Sigmoid colon (tissue), 7 donors: ENCODE data around the gene ARID2. TPM values are rescaled to one million over a fixed set of nuclear protein-coding genes. Genes with fewer than 3 reads are reported as not detected.

Experiments used
- DNase-seq: peaks from one replicate; pipeline ENCODE4 v3.0.0-alpha.2; 2019
- H3K27ac ChIP-seq, 4 donors: fragments of 200-600 bp; sonication (generic); one replicate each; pipeline ENCODE4 v1.5.1; 2016 to 2019; ENCODE audit warnings: mild to moderate bottlenecking in 1 of 4
- H3K27me3 ChIP-seq, 3 donors: fragments of 200-600 bp; sonication (generic); one replicate each; pipeline ENCODE4 v1.5.1; 2019; ENCODE audit warnings: mild to moderate bottlenecking in 1 of 3
- H3K36me3 ChIP-seq, 4 donors: fragments of 200-600 bp; sonication (generic); one replicate each; pipeline ENCODE4 v1.5.1; 2016 to 2019
- H3K4me1 ChIP-seq, 4 donors: fragments of 200-600 bp; sonication (generic); one replicate each; pipeline ENCODE4 v1.5.1; 2017 to 2019
- H3K4me3 ChIP-seq, 4 donors: fragments of 200-600 bp; sonication (generic); one replicate each; pipeline ENCODE4 v1.5.1; 2017 to 2019; ENCODE audit warnings: mild to moderate bottlenecking in 2 of 4, moderate library complexity in 1 of 4
- H3K9me3 ChIP-seq, 4 donors: fragments of 200-600 bp in 3 of 4; sonication (generic) in 3 of 4; one replicate each; pipeline versions ENCODE4 v1.5.1 to v1.6.1; 2013 to 2019
- EP300 ChIP-seq, 4 donors: sonication (generic); formaldehyde crosslinking; IDR thresholded peaks; one replicate each; pipeline ENCODE4 v1.6.1; 2017; ENCODE audit warnings: antibody characterized with exemption in 4 of 4
- POLR2A ChIP-seq, 2 donors: fragments of 450-650 bp; IDR thresholded peaks; one replicate each; pipeline ENCODE4 v1.6.1; 2016; ENCODE audit warnings: antibody characterized with exemption in 2 of 2, mild to moderate bottlenecking in 2 of 2, moderate library complexity in 2 of 2
- POLR2AphosphoS5 ChIP-seq, 4 donors: sonication (generic); formaldehyde crosslinking; IDR thresholded peaks; one replicate each; pipeline ENCODE4 v1.6.1; 2017; ENCODE audit warnings: antibody characterized with exemption in 4 of 4
- WGBS, 2 donors: extraction: QIAGEN DNeasy Blood & Tissue Kit; methylation state at CpG; one replicate each; pipeline ENCODE4 v1.1.7; 2013; 5-methylcytosine and 5-hydroxymethylcytosine counted together
- intact Hi-C: fragments of 100-400 bp; cut with DNase I; formaldehyde crosslinking; loops from one replicate; pipeline ENCODE4 v1.15.1; 2023
- polyA plus RNA-seq, 3 donors: library from polyadenylated mRNA; stranded (reverse); fragments of 200-250 nt; gene quantifications; one replicate each; pipeline ENCODE4 v1.2.3, GENCODE V29; 2013
- total RNA-seq, 4 donors: library from RNA; depleted of rRNA; stranded (reverse); fragments of >200 nt; gene quantifications; one replicate each; pipeline ENCODE4 v1.1.0, GENCODE V29; 2016
- TF ChIP-seq, protein P1 (sequence below), 4 experiments: fragments of 450-650 bp in 3 of 4; fragments of 200-600 bp in 1 of 4; IDR thresholded peaks; one replicate each; pipeline ENCODE4 v1.5.1; 2016 to 2019; ENCODE audit warnings: antibody characterized with exemption in 4 of 4, mild to moderate bottlenecking in 3 of 4, moderate library complexity in 2 of 4
- donor health status: healthy with polysubstance abuse.
- donor health status: Bipolar disorder and iron deficiency.
- donor health status: healthy.

The ARID2 gene
- total and polyA plus RNA-seq, 7 donors, result 3.2 to 42.4 (median 31.0) TPM

DNA sequence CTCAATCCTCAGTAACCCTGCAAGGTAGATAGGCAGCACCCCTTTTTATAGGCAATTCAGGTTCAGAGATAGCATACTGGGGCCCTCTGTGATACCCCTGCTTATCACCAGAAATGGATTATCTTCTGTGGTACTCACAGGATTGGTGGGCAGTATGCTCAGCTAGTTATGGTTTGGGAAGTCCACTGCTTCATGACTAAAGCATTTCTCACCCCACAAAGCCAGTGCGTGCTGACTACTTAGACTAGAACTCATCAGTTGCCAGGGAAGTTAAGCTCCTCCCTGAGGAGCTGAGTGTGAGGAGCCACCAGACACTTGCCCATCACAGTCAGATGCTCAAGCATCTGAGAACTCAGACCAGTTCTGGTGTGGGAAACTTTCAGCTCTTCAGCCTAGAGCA, 184.6 kb downstream of the ARID2 start:
- 68% methylated on average over 1 of the region's 1 CpG for WGBS, 2 donors
- TF ChIP-seq EP300 (IDR thresholded peaks at IDR 0.05) (no peak), POLR2AphosphoS5 (IDR thresholded peaks at IDR 0.05) (peak in 1 of 4 donors; percentile 15), POLR2A (IDR thresholded peaks at IDR 0.05) (no peak)
- TF ChIP-seq, protein P1, sequence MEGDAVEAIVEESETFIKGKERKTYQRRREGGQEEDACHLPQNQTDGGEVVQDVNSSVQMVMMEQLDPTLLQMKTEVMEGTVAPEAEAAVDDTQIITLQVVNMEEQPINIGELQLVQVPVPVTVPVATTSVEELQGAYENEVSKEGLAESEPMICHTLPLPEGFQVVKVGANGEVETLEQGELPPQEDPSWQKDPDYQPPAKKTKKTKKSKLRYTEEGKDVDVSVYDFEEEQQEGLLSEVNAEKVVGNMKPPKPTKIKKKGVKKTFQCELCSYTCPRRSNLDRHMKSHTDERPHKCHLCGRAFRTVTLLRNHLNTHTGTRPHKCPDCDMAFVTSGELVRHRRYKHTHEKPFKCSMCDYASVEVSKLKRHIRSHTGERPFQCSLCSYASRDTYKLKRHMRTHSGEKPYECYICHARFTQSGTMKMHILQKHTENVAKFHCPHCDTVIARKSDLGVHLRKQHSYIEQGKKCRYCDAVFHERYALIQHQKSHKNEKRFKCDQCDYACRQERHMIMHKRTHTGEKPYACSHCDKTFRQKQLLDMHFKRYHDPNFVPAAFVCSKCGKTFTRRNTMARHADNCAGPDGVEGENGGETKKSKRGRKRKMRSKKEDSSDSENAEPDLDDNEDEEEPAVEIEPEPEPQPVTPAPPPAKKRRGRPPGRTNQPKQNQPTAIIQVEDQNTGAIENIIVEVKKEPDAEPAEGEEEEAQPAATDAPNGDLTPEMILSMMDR (IDR thresholded peaks at IDR 0.05), result no peak
- H3K4me1 ChIP-seq, result peaks cover 0 to 13% (median 2%) of the 10 kb centered on the region in 4 donors
- no peak for DNase-seq
- no peak overlapping the region for H3K4me3 ChIP-seq
- H3K9me3 ChIP-seq, result no peaks in the 10 kb centered on the region
- no peak overlapping the region for H3K27ac ChIP-seq
- intact Hi-C loops, result no loop called here
- H3K27me3 ChIP-seq, result no peaks in the 10 kb centered on the region
- H3K36me3 ChIP-seq, result peaks cover 0 to 18% (median 6%) of the 10 kb centered on the region in 4 donors

DNA sequence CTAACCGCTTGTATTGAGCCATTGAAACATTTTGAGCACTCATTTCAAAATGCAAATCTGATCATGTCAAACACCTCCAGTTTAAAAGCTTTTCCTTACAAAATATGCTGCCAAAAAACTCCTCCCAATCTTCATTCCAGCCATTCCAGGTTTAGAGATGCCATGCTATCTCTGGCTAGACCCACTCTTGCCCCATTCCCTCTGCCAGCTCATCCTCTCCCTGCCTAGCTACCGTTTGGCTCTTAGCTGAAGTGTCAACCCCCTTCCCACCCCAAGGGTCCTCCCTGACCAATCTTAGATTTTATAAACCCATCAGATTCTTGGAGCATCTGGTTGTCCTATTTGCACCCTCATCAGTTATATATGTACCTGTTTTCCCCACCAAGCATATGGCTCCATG, 185.9 kb downstream of the ARID2 start:
- WGBS, 2 donors, result 83 to 85% methylated on average over 2 of the region's 2 CpGs
- no peaks in the 10 kb centered on the region for H3K27me3 ChIP-seq
- H3K27ac ChIP-seq, result no peak overlapping the region
- no peak overlapping the region for H3K4me3 ChIP-seq
- DNase-seq, result no peak
- H3K9me3 ChIP-seq, result no peaks in the 10 kb centered on the region
- peaks cover 0 to 24% (median 6%) of the 10 kb centered on the region in 4 donors for H3K36me3 ChIP-seq
- TF ChIP-seq POLR2AphosphoS5 (IDR thresholded peaks at IDR 0.05), result no peak
- TF ChIP-seq, protein P1 (IDR thresholded peaks at IDR 0.05), result no peak
- TF ChIP-seq POLR2A (IDR thresholded peaks at IDR 0.05), result no peak
- intact Hi-C loops, result no loop called here
- H3K4me1 ChIP-seq, result peaks cover 0 to 6% (median 0%) of the 10 kb centered on the region in 4 donors

DNA sequence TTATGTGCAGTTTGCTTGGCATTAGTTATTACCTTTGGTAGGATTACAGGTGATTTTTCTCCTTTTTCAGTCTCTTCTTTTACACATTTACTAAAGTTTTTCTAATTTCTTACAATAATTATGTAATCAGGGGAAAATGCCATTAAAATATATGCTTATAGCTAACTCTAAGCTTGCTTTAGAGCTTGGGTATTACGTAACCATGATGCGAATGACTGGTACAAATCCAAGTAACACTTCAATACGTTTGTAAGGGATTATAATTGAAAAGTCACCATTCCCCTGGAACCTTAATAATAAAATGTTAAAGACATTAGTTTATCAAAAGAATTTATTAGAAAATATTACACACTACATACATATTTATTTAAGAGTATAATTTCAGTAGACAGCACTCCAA, 189.3 kb downstream of the ARID2 start:
- intact Hi-C loops, result no loop called here
- Histone ChIP-seq H3K36me3 (peaks cover 3 to 58% (median 19%) of the 10 kb centered on the region in 4 donors), H3K27ac (no peak overlapping the region), H3K4me1 (no peaks in the 10 kb centered on the region), H3K27me3 (no peaks in the 10 kb centered on the region), H3K4me3 (no peak overlapping the region), H3K9me3 (no peaks in the 10 kb centered on the region)
- no peak for DNase-seq
- TF ChIP-seq, protein P1 (IDR thresholded peaks at IDR 0.05), result no peak
- TF ChIP-seq POLR2AphosphoS5 (IDR thresholded peaks at IDR 0.05), result no peak
- TF ChIP-seq POLR2A (IDR thresholded peaks at IDR 0.05), result no peak
- TF ChIP-seq EP300 (IDR thresholded peaks at IDR 0.05), result no peak
- WGBS, 2 donors, result 93 to 94% methylated on average over 3 of the region's 3 CpGs

DNA sequence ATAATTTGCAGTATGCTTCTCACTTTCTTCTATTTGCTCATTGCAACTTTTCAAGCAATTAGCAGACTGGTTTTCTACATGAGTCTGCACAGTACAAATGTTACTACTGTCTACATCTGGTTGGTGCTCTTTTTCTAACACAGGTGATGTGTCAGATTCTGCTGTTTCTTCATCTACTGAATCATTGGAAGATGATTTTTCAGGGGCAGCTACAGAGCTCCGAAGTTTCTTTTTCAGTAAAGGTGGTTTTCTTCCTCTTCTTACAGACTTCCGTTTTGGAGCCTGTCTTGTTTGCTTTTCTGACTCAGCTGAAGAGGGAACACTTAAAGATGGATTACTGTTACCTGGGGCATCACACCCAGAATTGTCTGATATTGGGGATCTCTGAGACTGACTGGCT, 198.8 kb downstream of the ARID2 start:
- H3K36me3 ChIP-seq, result peaks cover 18 to 95% (median 29%) of the 10 kb centered on the region in 4 donors
- H3K4me1 ChIP-seq, result peaks cover 0 to 5% (median 2%) of the 10 kb centered on the region in 4 donors
- no peak overlapping the region for H3K27ac ChIP-seq
- no peaks in the 10 kb centered on the region for H3K27me3 ChIP-seq
- intact Hi-C loops, result no loop called here
- DNase-seq, result no peak
- H3K9me3 ChIP-seq, result no peaks in the 10 kb centered on the region
- 78 to 84% methylated on average over 2 of the region's 2 CpGs for WGBS, 2 donors
- no peak overlapping the region for H3K4me3 ChIP-seq
- no peak for TF ChIP-seq POLR2A (IDR thresholded peaks at IDR 0.05)

DNA sequence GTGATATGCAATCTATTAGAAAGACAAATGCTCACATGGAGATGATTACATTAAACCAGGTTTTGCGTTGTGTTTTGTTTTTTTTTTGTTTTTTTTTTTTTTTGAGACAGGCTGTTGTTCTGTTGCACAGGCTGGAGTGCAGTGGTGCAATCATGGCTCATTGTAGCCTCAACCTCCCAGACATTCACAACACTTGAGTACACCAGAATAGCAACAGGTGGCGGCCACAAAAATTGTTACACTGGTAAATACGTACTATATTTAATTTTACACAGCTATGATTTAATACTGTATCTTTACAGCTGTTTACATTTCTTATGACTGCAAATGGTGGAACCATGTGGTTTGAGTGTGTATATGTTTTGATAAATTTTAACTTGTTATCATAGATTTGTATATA, 200.9 kb downstream of the ARID2 start:
- H3K9me3 ChIP-seq, result no peaks in the 10 kb centered on the region
- intact Hi-C loops, result no loop called here
- H3K4me3 ChIP-seq, result no peak overlapping the region
- TF ChIP-seq POLR2AphosphoS5 (IDR thresholded peaks at IDR 0.05) (no peak), EP300 (IDR thresholded peaks at IDR 0.05) (no peak)
- no peak for DNase-seq
- peaks cover 0 to 18% (median 16%) of the 10 kb centered on the region in 4 donors for H3K4me1 ChIP-seq
- H3K27ac ChIP-seq, result no peak overlapping the region
- WGBS, 2 donors, result 72 to 86% methylated on average over 3 of the region's 3 CpGs
- peaks cover 8 to 75% (median 18%) of the 10 kb centered on the region in 4 donors for H3K36me3 ChIP-seq
- H3K27me3 ChIP-seq, result no peaks in the 10 kb centered on the region

DNA sequence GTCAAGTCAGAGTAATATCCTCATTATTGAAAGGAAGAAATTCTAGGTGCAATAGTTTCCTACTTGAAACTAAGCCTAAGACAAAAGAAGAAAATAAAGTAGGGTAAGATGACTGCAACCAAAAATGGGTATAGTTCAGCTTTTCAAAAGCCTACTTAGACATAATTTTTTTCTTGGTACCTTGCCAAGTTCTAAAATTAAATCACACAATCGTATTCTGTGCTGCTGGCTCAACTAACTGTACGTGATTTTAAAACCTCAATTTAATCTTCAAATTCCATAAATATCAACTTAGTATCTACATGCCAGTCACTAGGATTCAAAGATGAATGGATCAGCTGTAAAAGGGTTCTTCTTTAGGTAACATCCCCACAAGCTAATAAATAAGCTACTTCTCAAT, 204.0 kb downstream of the ARID2 start:
- Histone ChIP-seq H3K9me3 (no peaks in the 10 kb centered on the region), H3K4me1 (peaks cover 0 to 18% (median 16%) of the 10 kb centered on the region in 4 donors), H3K27ac (peak overlapping the region in 1 of 4 donors; percentile 57), H3K27me3 (no peaks in the 10 kb centered on the region), H3K4me3 (no peak overlapping the region), H3K36me3 (peaks cover 1 to 52% (median 6%) of the 10 kb centered on the region in 4 donors)
- intact Hi-C loops, result no loop called here
- DNase-seq, result no peak
- TF ChIP-seq EP300 (IDR thresholded peaks at IDR 0.05) (no peak), POLR2AphosphoS5 (IDR thresholded peaks at IDR 0.05) (no peak), POLR2A (IDR thresholded peaks at IDR 0.05) (no peak)
- TF ChIP-seq, protein P1 (IDR thresholded peaks at IDR 0.05), result no peak
- WGBS, 2 donors, result 61 to 72% methylated on average over 2 of the region's 2 CpGs
